ENCODE results near the gene SETX. TPM values are rescaled to one million over a fixed set of nuclear protein-coding genes. Genes with fewer than 3 reads are reported as not detected.

SETX gene
- total RNA-seq, 2 donors from 2014 or later: 51.8 to 69.0 TPM

DNA sequence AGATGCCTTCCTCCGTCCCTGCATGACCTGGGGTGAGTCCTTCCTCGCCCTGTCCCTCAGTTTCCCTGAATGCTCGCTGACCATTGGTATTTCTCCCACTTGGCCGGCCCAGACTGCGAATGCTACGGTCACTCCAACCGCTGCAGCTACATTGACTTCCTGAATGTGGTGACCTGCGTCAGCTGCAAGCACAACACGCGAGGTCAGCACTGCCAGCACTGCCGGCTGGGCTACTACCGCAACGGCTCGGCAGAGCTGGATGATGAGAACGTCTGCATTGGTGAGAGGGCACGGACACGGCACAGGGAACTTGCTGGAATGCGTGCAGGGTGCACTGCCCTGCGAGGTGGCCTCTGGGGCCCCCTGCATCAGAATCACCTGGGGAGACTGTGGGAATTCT is 115.8 kb downstream of the SETX start:
- Histone ChIP-seq H3K36me3 (no peaks in the 10 kb centered on the region), H3K27me3 (replicated peaks; ENCODE audit: insufficient read depth) (no peaks in the 10 kb centered on the region), H3K4me3 (no peak overlapping the region), H3K27ac (no peak overlapping the region), H3K4me1 (replicated peaks) (no peaks in the 10 kb centered on the region), H3K9me3 (no peaks in the 10 kb centered on the region)
- intact Hi-C loops (cut with DNase I): loop anchor here (5.0 kb wide), 2 partner anchors 72 to 477 kb away; no protein-coding TSS in a partner anchor
- WGBS: 77% methylated on average over 19 of the region's 19 CpGs
- TF ChIP-seq POLR2A (IDR thresholded peaks at IDR 0.05): no peak
- TF ChIP-seq, protein P1, sequence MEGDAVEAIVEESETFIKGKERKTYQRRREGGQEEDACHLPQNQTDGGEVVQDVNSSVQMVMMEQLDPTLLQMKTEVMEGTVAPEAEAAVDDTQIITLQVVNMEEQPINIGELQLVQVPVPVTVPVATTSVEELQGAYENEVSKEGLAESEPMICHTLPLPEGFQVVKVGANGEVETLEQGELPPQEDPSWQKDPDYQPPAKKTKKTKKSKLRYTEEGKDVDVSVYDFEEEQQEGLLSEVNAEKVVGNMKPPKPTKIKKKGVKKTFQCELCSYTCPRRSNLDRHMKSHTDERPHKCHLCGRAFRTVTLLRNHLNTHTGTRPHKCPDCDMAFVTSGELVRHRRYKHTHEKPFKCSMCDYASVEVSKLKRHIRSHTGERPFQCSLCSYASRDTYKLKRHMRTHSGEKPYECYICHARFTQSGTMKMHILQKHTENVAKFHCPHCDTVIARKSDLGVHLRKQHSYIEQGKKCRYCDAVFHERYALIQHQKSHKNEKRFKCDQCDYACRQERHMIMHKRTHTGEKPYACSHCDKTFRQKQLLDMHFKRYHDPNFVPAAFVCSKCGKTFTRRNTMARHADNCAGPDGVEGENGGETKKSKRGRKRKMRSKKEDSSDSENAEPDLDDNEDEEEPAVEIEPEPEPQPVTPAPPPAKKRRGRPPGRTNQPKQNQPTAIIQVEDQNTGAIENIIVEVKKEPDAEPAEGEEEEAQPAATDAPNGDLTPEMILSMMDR (IDR thresholded peaks at IDR 0.05): no peak
- TF ChIP-seq POLR2AphosphoS5 (IDR thresholded peaks at IDR 0.05): no peak
- no peak for DNase-seq (ENCODE audit: low spot score)

DNA sequence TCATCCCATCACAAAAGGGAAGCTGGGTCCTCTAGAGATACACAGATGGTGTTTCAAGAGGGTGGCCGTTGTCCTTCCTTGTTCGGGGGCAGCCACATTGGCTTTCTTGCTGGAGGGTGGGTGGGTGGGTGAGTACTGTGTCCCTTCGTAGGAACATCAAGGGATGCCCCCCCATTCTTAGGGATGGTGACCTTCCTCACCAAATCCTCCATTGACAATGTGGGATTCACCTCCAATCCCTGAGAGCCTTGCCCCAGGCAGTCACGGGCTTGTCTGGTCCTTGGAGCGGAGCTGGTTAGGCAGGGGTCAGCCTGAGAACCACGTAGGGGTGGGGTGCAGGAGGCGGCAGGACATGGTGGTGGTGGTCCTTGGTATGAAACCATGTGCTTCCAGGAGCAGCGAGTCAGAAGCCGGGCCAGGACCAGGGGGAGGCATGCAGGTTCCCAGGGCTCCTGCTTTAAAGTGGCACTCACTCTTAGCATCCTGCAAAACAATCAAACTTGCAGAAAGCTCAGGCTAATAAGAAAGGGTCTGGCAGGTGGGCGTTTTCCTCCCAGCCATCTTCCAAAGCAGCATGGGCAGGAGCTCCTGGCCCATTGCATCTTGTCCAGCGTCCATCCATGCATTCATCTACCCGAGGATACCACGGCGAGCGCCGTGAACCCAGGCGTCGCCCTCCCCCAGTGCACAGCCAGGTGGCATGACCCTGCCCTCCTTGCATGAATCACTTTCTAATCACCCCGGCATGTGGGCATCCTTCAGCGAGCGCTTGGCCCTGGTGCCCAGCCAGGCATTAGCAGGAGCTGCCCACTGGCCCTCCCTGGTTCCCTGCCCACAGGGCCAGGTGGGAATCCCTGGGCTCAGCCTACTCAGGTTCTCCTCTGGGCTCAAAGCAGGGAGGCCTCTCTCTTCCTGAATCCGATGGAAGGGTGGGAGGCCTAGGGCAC is 116.5 kb downstream of the SETX start:
- no peaks in the 10 kb centered on the region for H3K27me3 ChIP-seq (replicated peaks; ENCODE audit: insufficient read depth)
- DNase-seq (ENCODE audit: low spot score): no peak
- intact Hi-C loops (cut with DNase I): loop anchor here (5.0 kb wide), 2 partner anchors 71 to 476 kb away; no protein-coding TSS in a partner anchor

DNA sequence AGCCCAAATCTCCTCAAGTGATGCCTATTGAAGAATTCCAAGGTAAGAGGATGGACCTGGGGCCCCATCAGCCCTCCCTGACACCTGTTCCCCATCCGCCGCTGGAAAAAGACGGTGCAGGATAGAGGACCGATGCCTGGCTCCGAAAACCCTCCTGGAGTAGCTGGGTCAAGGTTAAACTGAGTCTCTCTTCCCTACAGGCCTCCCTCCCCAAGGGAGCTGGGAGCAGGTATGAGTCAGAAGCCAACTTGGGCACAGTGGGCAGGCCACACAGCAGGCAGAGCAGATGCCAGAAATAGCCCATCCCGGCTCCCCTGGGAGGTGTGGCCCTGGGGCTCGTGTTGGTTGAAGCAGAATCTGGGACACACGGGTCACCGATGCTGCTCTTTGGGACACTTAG is 117.3 kb downstream of the SETX start:
- Histone ChIP-seq H3K36me3 (no peaks in the 10 kb centered on the region), H3K4me1 (replicated peaks) (no peaks in the 10 kb centered on the region), H3K9me3 (no peaks in the 10 kb centered on the region), H3K4me3 (no peak overlapping the region), H3K27ac (no peak overlapping the region), H3K27me3 (replicated peaks; ENCODE audit: insufficient read depth) (no peaks in the 10 kb centered on the region)
- no peak for DNase-seq (ENCODE audit: low spot score)
- intact Hi-C loops (cut with DNase I): loop anchor here (5.0 kb wide), 2 partner anchors 70 to 475 kb away; no protein-coding TSS in a partner anchor
- 83% methylated on average over 9 of the region's 9 CpGs for WGBS
- TF ChIP-seq, protein P1 (IDR thresholded peaks at IDR 0.05): no peak
- TF ChIP-seq POLR2A (IDR thresholded peaks at IDR 0.05) (no peak), POLR2AphosphoS5 (IDR thresholded peaks at IDR 0.05) (no peak)

More for the DNA sequence above, 116.5 kb downstream of the SETX start:
- Histone ChIP-seq H3K4me3 (no peak overlapping the region), H3K36me3 (no peaks in the 10 kb centered on the region), H3K27ac (no peak overlapping the region), H3K9me3 (no peaks in the 10 kb centered on the region), H3K4me1 (replicated peaks) (no peaks in the 10 kb centered on the region)
- TF ChIP-seq POLR2AphosphoS5 (IDR thresholded peaks at IDR 0.05) (no peak), POLR2A (IDR thresholded peaks at IDR 0.05) (no peak)
- TF ChIP-seq, protein P1 (IDR thresholded peaks at IDR 0.05): no peak
- WGBS: 83% methylated on average over 22 of the region's 22 CpGs

DNA sequence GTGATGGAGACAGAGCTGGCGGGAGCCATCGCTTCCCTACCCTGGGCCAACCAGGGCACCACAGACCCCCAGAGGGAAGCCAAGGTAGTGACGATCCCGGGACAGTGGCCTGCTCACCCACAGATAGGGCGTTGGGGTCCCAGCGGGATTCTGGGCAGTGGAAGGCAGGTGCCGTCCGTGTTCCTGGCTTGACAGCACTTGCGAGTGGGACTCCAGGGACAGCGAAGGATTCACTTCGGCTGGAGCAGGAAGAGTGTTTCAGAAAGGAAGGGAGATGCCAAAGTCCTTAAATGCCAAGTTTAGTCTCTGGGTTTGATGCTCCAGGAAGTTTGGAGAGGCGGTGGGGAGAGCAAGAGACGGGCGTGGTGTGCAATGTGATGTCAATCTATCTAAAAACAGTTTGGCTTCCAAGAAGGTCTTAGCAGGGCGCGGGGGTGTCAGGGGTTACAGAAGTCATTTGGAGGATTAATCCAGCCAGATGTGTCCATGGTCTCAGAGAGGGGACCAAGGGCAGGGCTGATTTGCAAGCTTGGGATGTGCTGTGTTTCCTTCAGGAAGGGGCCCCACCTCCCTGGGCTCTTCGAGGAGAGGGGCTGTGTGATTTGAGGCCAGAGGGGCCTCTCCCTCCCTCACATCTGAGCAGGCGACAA is 118.0 kb downstream of the SETX start:
- intact Hi-C loops (cut with DNase I): loop anchor here (5.0 kb wide), 2 partner anchors 69 to 474 kb away; no protein-coding TSS in a partner anchor
- no peak for DNase-seq (ENCODE audit: low spot score)
- Histone ChIP-seq H3K9me3 (no peaks in the 10 kb centered on the region), H3K27me3 (replicated peaks; ENCODE audit: insufficient read depth) (no peaks in the 10 kb centered on the region), H3K4me3 (no peak overlapping the region), H3K36me3 (no peaks in the 10 kb centered on the region), H3K27ac (no peak overlapping the region), H3K4me1 (replicated peaks) (no peaks in the 10 kb centered on the region)
- no peak for TF ChIP-seq POLR2A (IDR thresholded peaks at IDR 0.05)
- TF ChIP-seq, protein P1 (IDR thresholded peaks at IDR 0.05): peak in 1 of 4 experiments; percentile 8
- TF ChIP-seq POLR2AphosphoS5 (IDR thresholded peaks at IDR 0.05): no peak
- WGBS: 43% methylated on average over 18 of the region's 18 CpGs

Measured in prostate gland (tissue), 2 donors.